Hepatocyte (in vitro differentiated cells): ENCODE results near the gene ARHGAP31.

Experiments
- EZH2 ChIP-seq: fragments of 200-600 bp; sonication (generic); IDR thresholded peaks from 2 replicates; pipeline ENCODE4 v1.6.1; 2016; ENCODE audit warnings: antibody characterized with exemption, mild to moderate bottlenecking, borderline replicate concordance
- EZH2phosphoT487 ChIP-seq: fragments of 200-600 bp; sonication (generic); IDR thresholded peaks from one replicate; pipeline ENCODE4 v1.6.1; 2018; ENCODE audit warnings: antibody characterized with exemption, mild to moderate bottlenecking, low read depth, moderate library complexity; ENCODE audit not compliant: unreplicated experiment, severe bottlenecking
- TF ChIP-seq, protein P1 (sequence below): fragments of 200-600 bp; sonication (generic); IDR thresholded peaks from 2 replicates; pipeline ENCODE4 v1.5.1; 2016; ENCODE audit warnings: antibody characterized with exemption, mild to moderate bottlenecking; ENCODE audit not compliant: poor library complexity

DNA sequence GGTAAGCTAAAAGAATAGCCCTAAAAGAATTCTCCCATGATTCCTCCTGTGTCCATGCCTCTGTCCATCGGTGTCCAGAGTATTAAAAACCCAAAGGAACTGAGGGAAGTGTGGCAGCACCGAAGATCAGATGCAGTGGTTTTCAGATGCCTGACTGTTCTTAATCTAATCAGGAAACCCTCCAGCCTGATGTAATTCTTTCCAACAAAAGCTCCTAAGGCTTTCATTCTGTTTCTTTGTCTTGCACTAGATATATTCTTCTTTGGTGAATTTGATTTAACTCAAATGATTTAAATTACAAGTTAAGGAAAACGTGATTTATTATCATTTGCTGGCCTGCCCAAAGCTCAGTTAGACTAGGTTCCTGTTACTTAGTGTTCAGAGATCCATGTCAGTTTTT lies 71.2 kb downstream of the ARHGAP31 start:
- TF ChIP-seq EZH2 (no peak), EZH2phosphoT487 (no peak)
- TF ChIP-seq, protein P1, sequence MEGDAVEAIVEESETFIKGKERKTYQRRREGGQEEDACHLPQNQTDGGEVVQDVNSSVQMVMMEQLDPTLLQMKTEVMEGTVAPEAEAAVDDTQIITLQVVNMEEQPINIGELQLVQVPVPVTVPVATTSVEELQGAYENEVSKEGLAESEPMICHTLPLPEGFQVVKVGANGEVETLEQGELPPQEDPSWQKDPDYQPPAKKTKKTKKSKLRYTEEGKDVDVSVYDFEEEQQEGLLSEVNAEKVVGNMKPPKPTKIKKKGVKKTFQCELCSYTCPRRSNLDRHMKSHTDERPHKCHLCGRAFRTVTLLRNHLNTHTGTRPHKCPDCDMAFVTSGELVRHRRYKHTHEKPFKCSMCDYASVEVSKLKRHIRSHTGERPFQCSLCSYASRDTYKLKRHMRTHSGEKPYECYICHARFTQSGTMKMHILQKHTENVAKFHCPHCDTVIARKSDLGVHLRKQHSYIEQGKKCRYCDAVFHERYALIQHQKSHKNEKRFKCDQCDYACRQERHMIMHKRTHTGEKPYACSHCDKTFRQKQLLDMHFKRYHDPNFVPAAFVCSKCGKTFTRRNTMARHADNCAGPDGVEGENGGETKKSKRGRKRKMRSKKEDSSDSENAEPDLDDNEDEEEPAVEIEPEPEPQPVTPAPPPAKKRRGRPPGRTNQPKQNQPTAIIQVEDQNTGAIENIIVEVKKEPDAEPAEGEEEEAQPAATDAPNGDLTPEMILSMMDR = no peak
